GM21423 (cell line): ENCODE results near the gene BFSP2.

ENCODE experiments used
- ATAC-seq: cut with Tn5 transposase; IDR thresholded peaks from one replicate; pipeline ENCODE4 v1.9.1; 2021; ENCODE audit warnings: mild to moderate bottlenecking, moderate library complexity; ENCODE audit not compliant: unreplicated experiment

BFSP2 gene

GRCh38 chr3:133400006-133400515 lies at the start of gene BFSP2:
Gene BFSP2 (plus strand): TSS chr3:133400056. CDS start chr3:133400084, 28 bp downstream.
- ATAC-seq = no peak

GRCh38 chr3:133354721-133355120 lies 45.1 kb upstream of the BFSP2 start:
- ATAC-seq = no peak

GRCh38 chr3:133360476-133360875 lies 39.4 kb upstream of the BFSP2 start:
- no peak for ATAC-seq

- ATAC-seq = no peak
These were observed 38.8 kb upstream of the BFSP2 start for GRCh38 chr3:133361011-133361410.

GRCh38 chr3:133361435-133361834 lies 38.4 kb upstream of the BFSP2 start:
- ATAC-seq = no peak

- no peak for ATAC-seq
These were observed 37.3 kb upstream of the BFSP2 start for GRCh38 chr3:133362539-133362938.

- no peak for ATAC-seq
These were observed 35.2 kb upstream of the BFSP2 start for GRCh38 chr3:133364704-133365103.

- ATAC-seq = no peak
These were observed 32.9 kb upstream of the BFSP2 start for GRCh38 chr3:133366921-133367320.

GRCh38 chr3:133367403-133367802 lies 32.5 kb upstream of the BFSP2 start:
- no peak for ATAC-seq

GRCh38 chr3:133367956-133368355 lies 31.9 kb upstream of the BFSP2 start:
- ATAC-seq = no peak

- no peak for ATAC-seq
These were observed 31.3 kb upstream of the BFSP2 start for GRCh38 chr3:133368371-133369067.

GRCh38 chr3:133369068-133369440 lies 30.8 kb upstream of the BFSP2 start:
- ATAC-seq = no peak

GRCh38 chr3:133371181-133371580 lies 28.7 kb upstream of the BFSP2 start:
- ATAC-seq = no peak

GRCh38 chr3:133371676-133372075 lies 28.2 kb upstream of the BFSP2 start:
- no peak for ATAC-seq

GRCh38 chr3:133374708-133375402 lies 25.0 kb upstream of the BFSP2 start:
- no peak for ATAC-seq

GRCh38 chr3:133375403-133375745 lies 24.5 kb upstream of the BFSP2 start:
- no peak for ATAC-seq

GRCh38 chr3:133376810-133377209 lies 23.0 kb upstream of the BFSP2 start:
- ATAC-seq = no peak

- ATAC-seq = no peak
These were observed 22.5 kb upstream of the BFSP2 start for GRCh38 chr3:133377396-133377795.

GRCh38 chr3:133379926-133380325 lies 19.9 kb upstream of the BFSP2 start:
- no peak for ATAC-seq

GRCh38 chr3:133380481-133381225 lies 19.2 kb upstream of the BFSP2 start:
- no peak for ATAC-seq

- no peak for ATAC-seq
These were observed 18.3 kb upstream of the BFSP2 start for GRCh38 chr3:133381346-133382109.
